Measurements from ENCODE around the gene BRPF1. TPM values are rescaled to one million over a fixed set of nuclear protein-coding genes. Genes with fewer than 3 reads are reported as not detected.

The BRPF1 gene
- total and polyA plus RNA-seq, 2 experiments from 2014 or later = 9.3 to 10.7 TPM

GRCh38 chr3:9685216-9686049, 46.1 kb upstream of the BRPF1 start:
- Histone ChIP-seq H3K9me3 (ENCODE audit: low read depth) (no peaks in the 10 kb centered on the region), H3K9me2 (replicated peaks; ENCODE audit: insufficient read depth) (no peaks in the 10 kb centered on the region), H4K20me1 (ENCODE audit: insufficient read depth, poor library complexity, severe bottlenecking) (no peaks in the 10 kb centered on the region), H3K36me3 (replicated peaks; ENCODE audit: insufficient read depth, low read depth) (no peaks in the 10 kb centered on the region), H3K27ac (no peak overlapping the region), H2AFZ (no peak overlapping the region), H3K4me3 (no peak overlapping the region), H3K4me1 (ENCODE audit: insufficient read depth) (peaks cover 5% of the 10 kb centered on the region), H3K4me2 (no peak overlapping the region), H3K79me2 (no peaks in the 10 kb centered on the region), H3K27me3 (no peaks in the 10 kb centered on the region)
- TF ChIP-seq EZH2phosphoT487 (IDR thresholded peaks at IDR 0.05; ENCODE audit: low read depth, severe bottlenecking, unreplicated experiment) (no peak), EZH2 (IDR thresholded peaks at IDR 0.05; ENCODE audit: borderline replicate concordance) (no peak), CTCF (IDR thresholded peaks at IDR 0.05; ENCODE audit: poor library complexity) (no peak)
- DNase-seq (ENCODE audit: low spot score) = no peak
- WGBS (ENCODE audit: low lambda C conversion rate, missing lambda C conversion rate) = 95% methylated on average over 18 of the region's 18 CpGs

DNA sequence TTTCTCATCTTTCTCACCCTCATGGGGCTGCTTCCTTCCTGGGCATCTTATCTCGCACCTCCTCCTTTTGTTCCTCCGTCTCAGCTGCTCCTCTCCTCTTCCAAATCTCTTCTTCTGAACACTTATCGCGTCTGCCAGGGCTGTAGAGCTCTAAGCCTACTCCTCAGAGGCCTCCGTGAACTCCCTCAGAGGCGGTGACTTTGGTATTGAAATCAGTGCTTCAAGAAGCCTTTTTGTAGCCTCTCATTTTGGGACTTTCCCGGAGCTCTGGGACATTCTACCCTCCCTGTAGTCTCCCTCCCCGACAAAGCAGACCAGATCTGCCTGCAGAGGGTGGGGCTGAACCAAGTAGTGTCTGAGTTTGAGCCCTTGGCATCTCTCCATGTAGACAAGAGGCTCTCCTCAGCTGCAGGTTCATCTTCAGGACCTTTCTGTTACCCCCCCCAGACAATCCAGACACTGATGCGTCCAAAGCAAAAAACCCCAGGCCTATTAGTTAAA, 45.4 kb upstream of the BRPF1 start:
- Histone ChIP-seq H4K20me1 (ENCODE audit: insufficient read depth, poor library complexity, severe bottlenecking) (no peaks in the 10 kb centered on the region), H3K4me3 (no peak overlapping the region), H3K27me3 (no peaks in the 10 kb centered on the region), H3K4me1 (ENCODE audit: insufficient read depth) (peaks cover 2% of the 10 kb centered on the region), H3K9me3 (ENCODE audit: low read depth) (no peaks in the 10 kb centered on the region), H3K4me2 (no peak overlapping the region), H3K9me2 (replicated peaks; ENCODE audit: insufficient read depth) (no peaks in the 10 kb centered on the region), H3K79me2 (no peaks in the 10 kb centered on the region), H3K27ac (no peak overlapping the region), H2AFZ (no peak overlapping the region), H3K36me3 (replicated peaks; ENCODE audit: insufficient read depth, low read depth) (no peaks in the 10 kb centered on the region)
- TF ChIP-seq CTCF (IDR thresholded peaks at IDR 0.05; ENCODE audit: poor library complexity) = no peak
- TF ChIP-seq EZH2 (IDR thresholded peaks at IDR 0.05; ENCODE audit: borderline replicate concordance) = no peak
- no peak for TF ChIP-seq EZH2phosphoT487 (IDR thresholded peaks at IDR 0.05; ENCODE audit: low read depth, severe bottlenecking, unreplicated experiment)
- 95% methylated on average over 9 of the region's 9 CpGs for WGBS (ENCODE audit: low lambda C conversion rate, missing lambda C conversion rate)
- no peak for DNase-seq (ENCODE audit: low spot score)

DNA sequence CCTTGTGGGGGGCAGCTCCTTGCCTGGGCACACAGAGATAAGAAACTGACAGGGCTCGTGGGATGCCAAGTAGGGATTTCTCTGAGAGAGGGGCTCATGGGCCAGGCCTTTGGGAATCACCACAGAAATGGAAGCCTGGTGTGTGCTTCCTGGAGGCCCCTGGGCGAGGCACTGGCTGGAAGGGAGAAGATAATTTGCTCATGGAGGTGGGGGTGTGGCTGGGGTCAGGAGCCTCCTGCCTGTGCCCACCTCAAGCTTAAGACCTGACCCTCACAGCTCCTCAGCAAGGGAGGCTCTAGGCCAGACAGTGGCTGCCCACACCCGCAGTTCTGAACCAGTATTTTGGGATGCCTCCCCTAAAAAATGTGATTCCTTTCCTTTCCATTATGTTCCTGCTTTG, 44.8 kb upstream of the BRPF1 start:
- H3K27me3 ChIP-seq = no peaks in the 10 kb centered on the region
- H3K9me2 ChIP-seq (replicated peaks; ENCODE audit: insufficient read depth) = no peaks in the 10 kb centered on the region
- H3K27ac ChIP-seq = no peak overlapping the region
- H4K20me1 ChIP-seq (ENCODE audit: insufficient read depth, poor library complexity, severe bottlenecking) = no peaks in the 10 kb centered on the region
- H3K4me2 ChIP-seq = no peak overlapping the region
- H3K36me3 ChIP-seq (replicated peaks; ENCODE audit: insufficient read depth, low read depth) = no peaks in the 10 kb centered on the region
- H3K79me2 ChIP-seq = no peaks in the 10 kb centered on the region
- H2AFZ ChIP-seq = no peak overlapping the region
- no peaks in the 10 kb centered on the region for H3K4me1 ChIP-seq (ENCODE audit: insufficient read depth)
- H3K9me3 ChIP-seq (ENCODE audit: low read depth) = no peaks in the 10 kb centered on the region
- no peak for DNase-seq (ENCODE audit: low spot score)
- H3K4me3 ChIP-seq = no peak overlapping the region
- WGBS (ENCODE audit: low lambda C conversion rate, missing lambda C conversion rate) = 90% methylated on average over 3 of the region's 3 CpGs
- TF ChIP-seq EZH2phosphoT487 (IDR thresholded peaks at IDR 0.05; ENCODE audit: low read depth, severe bottlenecking, unreplicated experiment) = no peak
- TF ChIP-seq EZH2 (IDR thresholded peaks at IDR 0.05; ENCODE audit: borderline replicate concordance) = no peak
- TF ChIP-seq CTCF (IDR thresholded peaks at IDR 0.05; ENCODE audit: poor library complexity) = no peak

All from hepatocyte (in vitro differentiated cells).